Fibroblast of skin of scalp (primary cell): ENCODE measurements around the gene CSMD2.

Experiments used
- DNase-seq: peaks from one replicate; pipeline ENCODE4 v3.0.0-alpha.2; 2013

CSMD2 gene

GRCh38 chr1:33667386-33668282, 497.4 kb downstream of the CSMD2 start:
- DNase-seq, result no peak

- no peak for DNase-seq
These were observed 498.4 kb downstream of the CSMD2 start for GRCh38 chr1:33666616-33667015.

GRCh38 chr1:33661811-33662454, 503.1 kb downstream of the CSMD2 start:
- no peak for DNase-seq

- DNase-seq, result no peak
These were observed 504.1 kb downstream of the CSMD2 start for GRCh38 chr1:33660956-33661355.

- no peak for DNase-seq
These were observed 504.8 kb downstream of the CSMD2 start for GRCh38 chr1:33660244-33660643.

GRCh38 chr1:33659641-33660040, 505.4 kb downstream of the CSMD2 start:
- DNase-seq, result no peak

- DNase-seq, result no peak
These were observed 507.2 kb downstream of the CSMD2 start for GRCh38 chr1:33657833-33658232.

- DNase-seq, result no peak
These were observed 508.5 kb downstream of the CSMD2 start for GRCh38 chr1:33656467-33657005.

- no peak for DNase-seq
These were observed 509.5 kb downstream of the CSMD2 start for GRCh38 chr1:33655496-33655895.

GRCh38 chr1:33654267-33654834, 510.7 kb downstream of the CSMD2 start:
- peak; percentile 57 for DNase-seq

- no peak for DNase-seq
These were observed 511.8 kb downstream of the CSMD2 start for GRCh38 chr1:33653226-33653625.

GRCh38 chr1:33650708-33651107, 514.3 kb downstream of the CSMD2 start:
- DNase-seq, result no peak

- DNase-seq, result no peak
These were observed 515.3 kb downstream of the CSMD2 start for GRCh38 chr1:33649759-33650158.

GRCh38 chr1:33643216-33643615, 521.8 kb downstream of the CSMD2 start:
- DNase-seq, result no peak

GRCh38 chr1:33641104-33641830, 523.8 kb downstream of the CSMD2 start:
- peak; percentile 45 for DNase-seq

- no peak for DNase-seq
These were observed 524.8 kb downstream of the CSMD2 start for GRCh38 chr1:33640114-33640660.

GRCh38 chr1:33637846-33638440, 527.1 kb downstream of the CSMD2 start:
- DNase-seq, result no peak

GRCh38 chr1:33636209-33636608, 528.8 kb downstream of the CSMD2 start:
- DNase-seq, result no peak

GRCh38 chr1:33635336-33636012, 529.6 kb downstream of the CSMD2 start:
- no peak for DNase-seq

GRCh38 chr1:33634806-33635205, 530.2 kb downstream of the CSMD2 start:
- peak; percentile 51 for DNase-seq

GRCh38 chr1:33634143-33634542, 530.9 kb downstream of the CSMD2 start:
- no peak for DNase-seq
